HCT116 (cell line): ENCODE measurements around the gene SUSD4.

Experiments
- CTCF ChIP-seq, 3 experiments: fragments of 200-600 bp in 1 of 3; sonication (generic) in 1 of 3; IDR thresholded peaks in 2 of 3; conservative IDR thresholded peaks in 1 of 3; 2 replicates each; pipeline ENCODE4 v1.5.1; 2012 to 2017; ENCODE audit warnings: low read depth in 2 of 3, low read length in 2 of 3, antibody characterized with exemption in 1 of 3, borderline replicate concordance in 1 of 3, control low read depth in 1 of 3, mild to moderate bottlenecking in 1 of 3, mixed read lengths in 1 of 3, mixed run types in 1 of 3, moderate library complexity in 1 of 3; ENCODE audit not compliant: insufficient read depth in 1 of 3
- REST ChIP-seq: IDR thresholded peaks from 2 replicates; pipeline ENCODE4 v1.6.1; 2012; ENCODE audit warnings: low read depth

DNA sequence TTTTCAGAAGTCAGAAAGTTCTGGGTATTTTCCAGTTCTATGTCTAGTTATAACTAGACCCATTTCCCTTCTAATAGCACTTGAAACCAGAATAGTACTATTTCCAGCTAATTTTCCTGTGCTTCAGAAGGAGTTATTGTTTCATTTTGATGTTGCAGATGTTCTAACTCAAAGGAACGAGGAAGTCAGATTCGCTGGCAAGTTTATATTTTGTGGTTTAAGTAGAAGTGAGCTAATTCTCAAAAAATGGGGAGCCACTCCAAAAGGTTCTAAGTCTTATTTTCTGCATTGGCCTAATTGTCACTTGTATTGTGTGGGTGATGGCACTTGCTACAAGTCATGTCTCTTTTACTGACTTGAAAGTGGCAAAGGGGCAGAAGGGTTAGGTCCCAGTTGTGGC lies 47.3 kb upstream of the SUSD4 start:
- TF ChIP-seq CTCF (IDR thresholded peaks at IDR 0.05 in 2 of 3, conservative IDR thresholded peaks at IDR 0.05 in 1 of 3; ENCODE audit: borderline replicate concordance in 1 of 3, insufficient read depth in 1 of 3, low read depth in 2 of 3, low read length in 2 of 3), result no peak
- TF ChIP-seq REST, result no peak
